Upper lobe of right lung (tissue), 1 donor: Measurements from ENCODE around the gene RHBDD1. TPM values are rescaled to one million over a fixed set of nuclear protein-coding genes. Genes with fewer than 3 reads are reported as not detected.
A peak's percentile ranks its signal among the peaks of the same experiment; 100 is the strongest.

Source experiments
- ATAC-seq: fragments of 200-7000 bp; cut with Tn5 transposase; one replicate; pipeline ENCODE4 v1.9.1; 2020; ENCODE audit warnings: mild to moderate bottlenecking, moderate library complexity
- DNase-seq: peaks from one replicate; pipeline ENCODE4 v3.0.0-alpha.2; 2020
- H3K27ac ChIP-seq: fragments of 200-600 bp; one replicate; pipeline ENCODE4 v1.8.0; 2022
- H3K27me3 ChIP-seq: fragments of 200-600 bp; one replicate; pipeline ENCODE4 v1.8.0; 2022; ENCODE audit warnings: mild to moderate bottlenecking
- H3K36me3 ChIP-seq: fragments of 200-600 bp; one replicate; pipeline ENCODE4 v1.8.0; 2022
- H3K4me1 ChIP-seq: fragments of 200-600 bp; one replicate; pipeline ENCODE4 v1.8.0; 2022
- H3K4me3 ChIP-seq: fragments of 200-600 bp; one replicate; pipeline ENCODE4 v1.8.0; 2022; ENCODE audit warnings: mild to moderate bottlenecking
- H3K9me3 ChIP-seq: fragments of 200-600 bp; one replicate; pipeline ENCODE4 v1.8.0; 2022
- CTCF ChIP-seq: fragments of 200-600 bp; IDR thresholded peaks from one replicate; pipeline ENCODE4 v1.8.0; 2022; ENCODE audit warnings: antibody characterized with exemption
- intact Hi-C: fragments of 100-400 bp; cut with DNase I; formaldehyde crosslinking; loops from one replicate; pipeline ENCODE4 v1.11.0; 2022
- total RNA-seq: library from RNA; stranded (reverse); fragmentation: NEBNext Ultra II Directional; extraction: Animal tissue kit (Norgen Biotek cat#: 25700); gene quantifications from one replicate; pipeline ENCODE4 v1.2.1, GENCODE V29; 2021
- donor health status: DM: no; HTN: yes; CAD: no; lungs with severe emphysema.

RHBDD1 gene
- total RNA-seq, 1 donor from 2014 or later: 38.4 TPM

GRCh38 chr2:226978300-226978699 lies 142.4 kb downstream of the RHBDD1 start:
- Histone ChIP-seq H3K4me3 (no peak overlapping the region), H3K36me3 (no peaks in the 10 kb centered on the region), H3K4me1 (peaks cover 4% of the 10 kb centered on the region), H3K27me3 (no peaks in the 10 kb centered on the region), H3K9me3 (no peaks in the 10 kb centered on the region), H3K27ac (no peak overlapping the region)
- ATAC-seq (no peak), DNase-seq (no peak)
- no peak for TF ChIP-seq CTCF
- intact Hi-C loops: no loop called here

GRCh38 chr2:226979004-226979403 lies 143.2 kb downstream of the RHBDD1 start:
- no peak for ATAC-seq
- TF ChIP-seq CTCF: no peak
- H3K36me3 ChIP-seq: no peaks in the 10 kb centered on the region
- no peak for DNase-seq
- peaks cover 4% of the 10 kb centered on the region for H3K4me1 ChIP-seq
- no peaks in the 10 kb centered on the region for H3K27me3 ChIP-seq
- no peak overlapping the region for H3K27ac ChIP-seq
- intact Hi-C loops: no loop called here
- H3K9me3 ChIP-seq: no peaks in the 10 kb centered on the region
- H3K4me3 ChIP-seq: no peak overlapping the region

GRCh38 chr2:226981791-226982326 lies 146.0 kb downstream of the RHBDD1 start:
- no peak for ATAC-seq
- Histone ChIP-seq H3K36me3 (no peaks in the 10 kb centered on the region), H3K4me1 (peaks cover 4% of the 10 kb centered on the region), H3K27me3 (no peaks in the 10 kb centered on the region), H3K9me3 (no peaks in the 10 kb centered on the region), H3K27ac (no peak overlapping the region), H3K4me3 (no peak overlapping the region)
- TF ChIP-seq CTCF: no peak
- intact Hi-C loops: no loop called here
- no peak for DNase-seq

GRCh38 chr2:226983895-226984749 lies 148.3 kb downstream of the RHBDD1 start:
- DNase-seq (no peak), ATAC-seq (no peak)
- Histone ChIP-seq H3K27ac (no peak overlapping the region), H3K9me3 (no peaks in the 10 kb centered on the region), H3K4me3 (no peak overlapping the region), H3K27me3 (no peaks in the 10 kb centered on the region), H3K36me3 (no peaks in the 10 kb centered on the region), H3K4me1 (no peaks in the 10 kb centered on the region)
- no peak for TF ChIP-seq CTCF
- intact Hi-C loops: no loop called here

- no peak overlapping the region for H3K27ac ChIP-seq
- ATAC-seq (peak; percentile 70), DNase-seq (no peak)
- H3K4me1 ChIP-seq: no peaks in the 10 kb centered on the region
- intact Hi-C loops: no loop called here
- no peak overlapping the region for H3K4me3 ChIP-seq
- no peaks in the 10 kb centered on the region for H3K9me3 ChIP-seq
- H3K36me3 ChIP-seq: no peaks in the 10 kb centered on the region
- no peaks in the 10 kb centered on the region for H3K27me3 ChIP-seq
- TF ChIP-seq CTCF: peak; percentile 51
Observed at GRCh38 chr2:226984750-226985582, 149.1 kb downstream of the RHBDD1 start.
